NCI-H446 (cell line): ENCODE measurements around the gene TRIM67.
A peak's percentile ranks its signal among the peaks of the same experiment; 100 is the strongest.

Experiments
- DNase-seq, 2 experiments: peaks; one replicate each; lab custom pipeline; 2025; lab: John Stamatoyannopoulos, UW

Gene TRIM67

DNA sequence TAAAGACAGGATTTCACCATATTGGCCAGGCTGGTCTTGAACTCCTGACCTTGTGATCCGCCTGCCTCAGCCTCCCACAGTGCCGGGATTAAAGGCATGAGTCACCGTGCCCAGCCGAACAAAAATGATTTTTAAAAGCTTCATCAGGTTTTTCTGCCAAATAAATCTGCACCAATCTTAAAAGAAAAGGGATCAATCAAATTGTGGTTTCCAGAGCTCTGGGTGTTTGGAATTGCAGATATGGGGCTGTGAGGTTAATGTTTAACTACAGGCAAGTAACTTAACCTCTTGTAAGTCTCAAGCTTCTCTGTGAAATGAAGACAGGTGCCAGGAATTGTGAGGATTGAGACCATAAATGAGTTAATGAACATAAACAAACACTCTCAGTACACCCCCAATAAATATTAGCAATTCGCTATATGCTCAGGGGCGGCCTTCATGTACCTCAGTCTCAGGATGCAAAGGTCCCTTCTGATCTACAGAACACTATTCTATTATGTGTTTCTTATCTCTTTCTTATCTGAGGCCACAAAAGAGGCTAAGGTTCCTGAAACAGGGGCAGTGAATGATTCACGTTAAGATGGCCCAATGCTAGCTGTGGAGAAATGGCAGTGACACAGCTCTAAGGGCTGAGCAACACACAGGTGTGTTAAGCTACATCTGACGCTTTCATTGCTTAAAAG, 72.0 kb downstream of the TRIM67 start:
- DNase-seq, result no peak

GRCh38 chr1:231234506-231234905, 72.6 kb downstream of the TRIM67 start:
- no peak for DNase-seq

GRCh38 chr1:231235526-231236207, 73.8 kb downstream of the TRIM67 start:
- DNase-seq, result no peak

GRCh38 chr1:231236208-231236591, 74.3 kb downstream of the TRIM67 start:
- no peak for DNase-seq

- DNase-seq, result no peak
These were observed 75.1 kb downstream of the TRIM67 start for GRCh38 chr1:231236938-231237337.

DNA sequence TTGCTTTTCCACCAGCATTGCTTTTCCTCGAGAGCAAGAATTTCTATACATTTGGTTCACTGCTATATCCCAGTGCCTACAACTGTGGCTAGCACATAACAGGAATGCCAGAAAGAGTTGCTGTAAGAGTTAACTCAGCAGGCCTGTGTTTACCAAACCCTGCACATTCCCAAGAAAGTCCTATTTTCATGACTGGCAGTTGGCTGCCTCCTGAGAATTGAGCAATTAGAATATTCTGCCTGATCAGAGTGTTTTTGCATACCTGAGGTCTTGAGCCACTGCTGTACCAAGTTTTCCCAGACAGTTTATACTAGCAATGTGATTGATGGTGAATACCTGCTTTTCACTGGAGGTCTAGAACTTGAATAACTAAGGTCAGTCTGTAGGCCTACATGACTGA, 76.4 kb downstream of the TRIM67 start:
- no peak for DNase-seq

DNA sequence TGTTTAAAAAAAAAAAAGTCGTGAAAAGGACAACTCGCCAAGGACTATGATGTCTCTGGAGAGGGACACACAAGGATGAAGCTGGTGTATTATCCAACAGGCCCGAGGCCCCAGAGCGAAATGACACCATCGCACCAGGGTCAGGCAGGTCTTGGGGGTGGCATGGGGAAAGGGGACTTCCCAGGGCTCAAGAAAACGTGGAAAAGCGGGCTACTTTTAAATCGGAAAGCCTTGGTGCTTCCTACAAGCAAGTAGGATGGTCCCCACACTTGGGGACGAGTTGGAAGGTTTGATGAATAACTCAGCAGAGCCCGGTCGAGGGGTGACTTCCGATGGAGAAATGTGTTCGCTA, 78.6 kb downstream of the TRIM67 start:
- DNase-seq, result no peak

- DNase-seq, result peak; percentile 75 to 90
These were observed 79.3 kb downstream of the TRIM67 start, which contains the start of gene GNPAT for GRCh38 chr1:231240883-231241735. GNPAT (plus strand) TSS chr1:231241212; CDS start chr1:231241379, 167 bp downstream.

GRCh38 chr1:231241750-231242149, 79.9 kb downstream of the TRIM67 start:
- peak in 1 of 2 experiments; percentile 13 for DNase-seq

GRCh38 chr1:231242516-231243198, 80.8 kb downstream of the TRIM67 start:
- DNase-seq, result no peak

GRCh38 chr1:231248778-231249177, 86.9 kb downstream of the TRIM67 start:
- no peak for DNase-seq

GRCh38 chr1:231252336-231252735, 90.5 kb downstream of the TRIM67 start:
- no peak for DNase-seq

DNA sequence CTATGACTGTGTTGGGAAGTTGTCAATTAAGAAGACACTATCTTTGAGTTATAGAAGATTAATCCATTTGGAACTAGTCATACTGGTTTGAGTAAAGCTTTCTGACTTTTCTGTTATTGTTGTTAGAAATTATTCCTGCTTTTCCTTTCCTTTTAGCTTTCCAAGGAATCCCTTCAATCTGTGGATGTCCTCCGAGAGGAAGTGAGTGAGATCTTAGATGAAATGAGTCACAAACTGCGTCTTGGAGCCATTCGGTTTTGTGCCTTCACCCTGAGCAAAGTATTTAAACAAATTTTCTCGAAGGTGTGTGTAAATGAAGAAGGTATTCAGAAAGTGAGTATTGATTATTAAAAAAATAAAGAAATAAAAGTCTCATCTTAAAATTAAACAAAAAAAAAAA, 98.5 kb downstream of the TRIM67 start:
- DNase-seq, result no peak

DNA sequence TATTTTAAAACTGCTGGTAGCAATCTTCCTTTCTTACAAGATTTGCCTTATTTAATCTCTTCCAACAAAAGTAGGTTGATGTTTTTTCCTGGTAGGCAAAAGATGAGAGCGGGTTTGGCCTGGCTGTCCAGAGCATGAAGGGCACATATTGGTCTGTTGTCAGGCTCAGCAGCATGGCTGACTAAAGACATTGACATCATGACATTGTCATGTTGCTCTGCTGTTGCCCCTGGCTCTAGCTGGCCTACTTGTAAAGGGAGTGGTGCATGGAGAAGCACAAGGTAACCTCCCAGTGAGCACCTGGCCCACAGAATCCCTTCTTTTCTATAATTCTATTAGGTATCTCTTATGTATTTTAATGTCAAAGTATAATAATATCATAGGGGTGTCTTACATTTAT, 102.8 kb downstream of the TRIM67 start:
- no peak for DNase-seq

GRCh38 chr1:231265379-231265778, 103.5 kb downstream of the TRIM67 start:
- DNase-seq, result no peak

GRCh38 chr1:231266811-231267322, 105.0 kb downstream of the TRIM67 start:
- DNase-seq, result no peak
